ENCODE measurements around the gene RNASE1.
"Not testable (repeated sequence)": the region's sequence is repeated elsewhere in the genome, so short reads cannot be mapped to it uniquely, and the experiment has no call there.

Gene RNASE1

DNA sequence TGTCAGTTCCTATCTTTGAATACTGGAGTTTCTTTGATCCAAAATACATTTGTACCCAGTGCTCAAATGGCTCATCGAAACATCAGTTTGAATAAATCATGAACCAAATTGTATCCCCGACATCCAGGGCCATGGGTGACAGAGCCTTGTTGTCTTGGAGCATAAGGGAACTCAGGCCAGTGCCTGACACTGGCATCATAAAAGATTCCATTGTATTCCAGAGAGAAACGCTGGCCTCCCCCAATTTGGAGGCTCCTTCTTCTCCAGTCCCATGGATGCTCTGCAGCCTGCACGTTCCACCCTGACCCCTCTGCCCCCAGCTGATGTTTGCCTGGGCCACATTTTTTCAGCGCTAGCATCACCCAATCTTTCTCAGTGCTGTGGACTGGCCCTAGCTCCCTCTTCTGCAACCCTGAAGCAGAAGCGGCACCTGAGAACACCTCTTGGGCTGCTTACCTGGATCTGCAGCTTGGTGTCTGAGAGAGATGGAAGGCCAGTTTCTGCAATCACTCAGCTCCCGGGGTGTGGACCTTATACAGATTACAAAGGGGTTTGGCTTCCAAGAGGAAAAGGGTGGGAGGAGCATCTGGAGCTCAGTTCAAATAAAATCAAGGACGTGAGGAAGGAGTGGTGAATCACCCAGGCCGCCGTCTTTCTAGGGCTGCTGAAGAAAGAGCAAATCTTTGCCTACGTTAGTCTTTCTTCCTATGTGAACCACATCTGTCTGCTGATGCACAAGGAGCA lies at the start of gene RNASE1:
Gene RNASE1, minus strand, starts transcription at position 504 of the 744 bp plus-strand sequence. CDS start 776 bp downstream, outside the sequence.
- DNase-seq (ENCODE audit: low read depth in 2 of 3, low spot score in 2 of 3), result no peak

DNA sequence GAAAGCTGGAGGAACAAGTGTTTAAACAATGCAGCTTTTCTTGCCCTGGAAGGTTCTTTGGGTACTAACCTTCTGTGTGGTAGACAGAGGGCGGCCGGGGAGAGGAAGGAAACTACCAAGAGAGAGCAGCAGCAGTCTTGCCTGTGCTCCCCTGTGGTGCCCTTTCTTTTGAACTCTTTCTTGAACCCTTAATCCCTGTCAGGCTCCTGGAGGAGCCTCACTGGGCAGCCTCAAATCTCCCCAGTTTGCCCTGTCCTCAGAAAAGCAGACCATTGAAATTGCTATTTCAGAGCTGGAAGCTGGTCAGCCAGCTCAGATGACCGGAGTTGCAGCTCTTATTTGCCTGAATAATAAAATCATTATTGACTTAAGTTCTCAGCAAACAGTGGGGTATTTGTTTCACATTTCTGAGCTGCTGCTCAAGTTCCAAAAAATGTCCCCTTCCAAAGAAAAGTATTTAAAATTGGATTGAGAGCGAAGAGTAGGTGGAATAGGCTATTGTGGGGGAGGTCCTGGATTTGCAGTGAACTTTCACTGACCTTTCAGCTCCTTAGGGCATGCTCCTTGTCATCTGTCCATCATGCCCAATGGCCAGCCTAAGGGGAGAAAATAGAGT lies 46.4 kb upstream of the RNASE1 start:
- no peak for DNase-seq (ENCODE audit: low read depth in 2 of 3, low spot score in 2 of 3)

DNA sequence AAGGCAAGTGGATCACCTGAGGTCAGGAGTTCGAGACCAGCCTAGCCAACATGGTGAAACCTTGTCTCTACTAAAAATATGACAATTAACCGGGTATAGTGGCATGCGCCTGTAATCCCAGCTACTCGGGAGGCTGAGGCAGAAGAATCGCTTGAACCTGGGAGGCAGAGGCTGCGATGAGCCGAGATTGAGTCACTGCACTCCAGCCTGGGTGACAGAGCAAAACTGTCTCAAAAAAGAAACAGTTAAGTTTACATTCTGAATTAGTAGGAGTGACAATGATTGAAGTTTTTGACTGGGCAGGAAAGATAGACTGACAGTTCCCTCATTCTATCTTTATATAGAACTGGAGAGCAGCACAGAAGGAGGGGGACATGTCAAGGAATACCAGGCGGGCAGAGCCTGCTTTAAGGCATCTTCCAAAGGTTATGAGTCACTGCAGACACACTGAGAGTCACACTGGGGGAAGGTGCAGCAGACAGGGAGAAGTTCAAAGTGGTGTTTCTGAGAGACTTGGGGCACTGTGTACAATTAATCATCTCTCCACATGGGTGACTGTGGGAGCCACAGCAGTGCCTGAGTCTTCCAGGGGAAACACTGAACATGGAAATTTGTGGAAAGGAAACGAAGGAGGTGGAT lies 45.8 kb upstream of the RNASE1 start:
- no peak for DNase-seq (ENCODE audit: low read depth in 2 of 3, low spot score in 2 of 3)

DNA sequence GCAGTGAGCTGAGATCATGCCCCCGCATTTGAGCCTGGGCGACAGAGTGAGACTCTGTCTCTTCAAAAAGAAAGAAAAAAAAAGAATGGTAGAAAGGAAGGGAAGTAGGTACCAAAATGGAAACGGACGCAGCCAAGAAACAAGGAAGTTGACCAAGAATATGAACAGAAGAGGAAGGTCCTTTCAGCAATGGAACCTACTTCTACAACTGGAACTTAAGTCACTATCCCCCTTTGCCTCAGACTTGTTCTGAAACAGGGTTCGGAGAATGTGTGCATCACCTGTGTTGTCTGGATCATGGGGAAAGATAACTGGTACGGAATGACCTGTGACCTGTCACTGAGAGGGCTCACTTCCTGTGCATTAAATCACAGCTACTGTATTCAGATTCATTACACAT lies 43.9 kb upstream of the RNASE1 start:
- no peak for DNase-seq (ENCODE audit: low read depth in 2 of 3, low spot score in 2 of 3)

DNA sequence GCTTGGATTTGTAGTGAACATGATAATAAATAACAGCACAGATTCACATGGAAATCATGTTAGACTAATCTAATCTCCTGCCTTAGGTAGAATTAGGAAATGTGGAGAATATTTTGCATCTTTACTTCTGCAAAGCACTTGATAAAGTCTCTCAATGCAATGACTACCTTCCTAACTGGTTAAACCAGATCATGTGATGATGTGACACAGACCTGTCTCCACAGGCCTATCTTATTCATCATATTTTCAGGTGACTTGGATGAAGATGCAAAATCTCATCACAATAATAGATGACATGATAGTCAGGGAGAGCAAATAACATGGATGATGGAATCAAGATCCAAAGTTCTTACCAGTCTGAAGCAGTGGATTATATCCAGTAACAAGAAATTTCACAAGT lies 38.5 kb upstream of the RNASE1 start:
- DNase-seq (ENCODE audit: low read depth in 2 of 3, low spot score in 2 of 3), result no peak

DNA sequence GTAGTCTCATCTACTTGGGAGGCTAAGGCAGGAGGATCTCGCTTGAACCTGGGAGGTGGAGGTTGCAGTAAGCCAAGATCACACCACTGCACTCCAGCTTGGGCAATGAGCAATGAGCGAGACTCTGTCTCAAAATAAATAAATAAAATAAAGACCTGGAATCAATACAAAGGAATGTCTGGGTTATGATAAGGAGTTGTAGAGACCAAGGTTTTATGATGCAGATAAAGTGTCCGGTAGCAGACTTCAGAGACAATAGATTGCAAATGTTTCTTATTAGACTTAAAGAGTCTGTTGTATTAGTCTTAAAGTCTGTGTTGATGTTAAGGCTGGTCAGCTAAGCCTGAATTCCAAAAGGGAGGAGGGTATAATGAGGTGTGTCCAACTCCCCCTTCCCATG lies 35.2 kb upstream of the RNASE1 start:
- no peak for DNase-seq (ENCODE audit: low read depth in 2 of 3, low spot score in 2 of 3)

DNA sequence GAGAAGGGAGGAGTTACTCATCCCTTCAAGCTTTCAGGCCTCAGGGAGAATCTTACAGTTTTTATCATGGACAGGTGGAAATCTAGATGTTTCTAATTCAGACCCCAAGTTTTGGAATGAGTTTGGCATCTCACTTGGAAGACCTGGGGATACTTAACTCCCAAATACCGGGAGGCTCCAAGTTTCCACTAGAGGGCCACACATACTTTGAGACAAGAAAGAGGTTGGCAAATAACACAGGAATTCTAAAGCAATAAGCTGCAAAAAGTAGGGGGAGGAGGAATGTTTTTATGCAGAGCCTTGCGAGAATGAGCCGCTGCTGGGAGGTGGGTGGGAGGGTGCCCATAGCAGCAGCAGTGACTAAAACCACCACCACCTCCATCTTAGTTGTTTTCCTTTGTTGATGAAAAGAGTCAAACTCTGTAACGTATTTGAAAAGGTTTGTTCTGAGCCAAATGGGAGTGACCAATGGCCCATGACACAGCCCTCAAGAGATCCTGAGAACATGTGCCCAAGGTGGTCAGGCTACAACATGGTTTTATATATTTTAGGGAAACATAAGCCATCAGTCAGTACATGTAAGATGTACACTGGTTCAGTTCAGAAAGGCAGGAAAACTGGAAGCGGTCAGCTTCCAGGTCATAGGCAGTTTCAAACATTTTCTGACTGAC lies 34.2 kb upstream of the RNASE1 start:
- DNase-seq (ENCODE audit: low read depth in 2 of 3, low spot score in 2 of 3), result no peak

DNA sequence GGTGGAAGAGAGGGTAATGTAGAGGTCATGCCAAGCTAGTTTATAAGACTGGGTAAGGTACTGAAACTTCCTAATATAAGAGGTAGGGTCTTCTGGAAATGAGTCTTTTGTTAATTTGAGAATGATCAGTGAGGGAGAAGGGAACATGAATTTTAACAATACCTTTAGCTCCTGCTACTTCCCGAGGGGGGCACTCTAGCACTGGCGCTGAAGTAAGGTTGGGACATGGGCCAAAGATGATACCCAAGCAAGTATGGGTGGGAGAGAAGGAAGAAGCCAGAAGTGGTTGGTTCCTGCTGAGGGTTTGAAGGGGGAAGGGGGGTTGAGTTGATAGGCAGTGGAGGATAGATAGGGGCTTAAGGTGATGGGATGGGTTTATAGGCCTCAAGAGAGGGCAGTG lies 32.3 kb upstream of the RNASE1 start:
- no peak for DNase-seq (ENCODE audit: low read depth in 2 of 3, low spot score in 2 of 3)

DNA sequence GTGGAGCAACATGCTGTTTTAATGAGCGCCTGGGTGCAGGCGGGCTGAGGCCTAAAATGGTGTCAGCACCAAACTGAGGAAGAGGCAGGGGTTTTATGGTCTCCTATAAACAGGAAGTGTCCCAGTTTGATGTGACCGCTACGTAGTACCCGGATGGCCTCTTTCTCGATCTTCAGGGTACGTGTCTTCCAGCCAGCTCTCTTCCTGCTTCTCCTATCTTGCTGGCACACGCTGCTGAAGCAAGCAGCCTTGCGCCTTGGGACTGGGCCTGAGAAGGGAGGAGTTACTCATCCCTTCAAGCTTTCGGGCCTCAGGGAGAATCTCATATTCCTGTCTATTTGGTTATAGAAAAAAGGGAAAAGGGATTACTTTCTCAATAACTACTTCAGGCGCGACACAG lies 28.2 kb upstream of the RNASE1 start:
- DNase-seq (ENCODE audit: low read depth in 2 of 3, low spot score in 2 of 3), result no peak

DNA sequence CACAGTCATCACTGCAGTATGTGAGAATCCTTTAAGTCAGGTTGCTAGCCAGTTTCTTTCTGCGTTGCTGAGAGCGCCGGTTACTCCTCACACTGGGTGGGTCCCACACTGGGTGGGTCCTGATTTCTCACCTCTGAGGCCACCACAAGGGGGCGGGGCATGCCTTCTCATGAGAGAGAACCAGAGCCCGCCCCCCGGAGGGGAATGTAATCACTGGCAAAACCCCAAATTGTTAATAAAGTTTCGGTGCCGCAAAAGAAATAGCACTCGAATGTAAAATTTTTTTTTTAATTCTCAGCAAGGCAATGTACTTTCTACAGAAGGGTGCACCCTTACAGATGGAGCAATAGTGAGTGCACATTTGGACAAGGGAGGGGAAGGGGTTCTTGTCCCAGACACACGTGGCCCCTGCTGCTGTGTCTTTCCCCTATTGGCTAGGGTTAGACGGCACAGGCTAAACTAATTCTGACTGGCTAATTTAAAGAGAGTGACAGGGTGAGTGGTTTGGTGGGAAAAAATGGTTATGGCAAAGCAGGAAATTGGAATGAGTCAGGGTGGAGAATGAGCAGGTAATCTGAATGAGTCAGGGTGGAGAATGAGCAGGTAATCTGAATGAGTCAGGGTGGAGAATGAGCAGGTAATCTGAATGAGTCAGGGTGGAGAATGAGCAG lies 25.5 kb upstream of the RNASE1 start:
- DNase-seq (ENCODE audit: low read depth in 2 of 3, low spot score in 2 of 3), result not testable (repeated sequence)

DNA sequence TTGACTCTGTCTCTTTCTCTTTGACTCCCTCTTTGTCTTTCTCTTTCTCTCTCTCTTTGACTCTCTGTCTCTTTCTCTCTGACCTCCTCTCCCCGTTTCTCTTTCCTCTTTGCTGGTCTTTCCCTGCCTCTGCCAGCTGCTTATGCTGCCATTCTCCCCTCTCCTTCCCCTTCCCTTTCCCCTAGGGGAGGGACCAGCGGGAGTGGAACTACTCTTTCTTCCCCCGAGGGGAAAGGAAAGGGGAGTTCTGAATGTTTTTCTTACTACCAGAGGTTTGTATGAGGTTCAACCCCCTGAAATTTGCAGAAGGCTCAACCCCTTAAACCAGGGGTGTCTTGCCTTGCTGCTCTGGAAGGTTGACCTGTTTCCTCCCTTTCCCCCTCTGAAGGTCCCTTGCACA lies 24.7 kb upstream of the RNASE1 start:
- no peak for DNase-seq (ENCODE audit: low read depth in 2 of 3, low spot score in 2 of 3)

DNA sequence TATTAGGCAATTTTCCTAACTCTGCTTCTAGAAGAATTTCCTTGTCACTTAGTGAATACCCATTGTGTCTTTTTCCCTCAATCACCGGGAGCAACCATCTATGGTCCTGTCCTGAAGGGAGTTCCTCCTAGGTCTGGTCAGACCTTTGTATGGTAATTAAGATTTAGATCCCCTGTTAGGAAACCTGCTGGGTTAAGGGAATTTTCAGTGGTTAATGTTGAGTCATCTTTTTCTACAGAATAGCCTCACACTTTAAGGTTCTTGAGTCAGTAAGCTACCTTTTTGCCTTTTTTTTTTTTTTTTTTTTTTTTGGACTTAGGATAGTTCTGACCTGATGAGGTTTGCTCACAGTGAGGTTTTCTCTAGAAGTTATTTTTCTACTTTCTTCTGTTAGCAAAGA lies 24.0 kb upstream of the RNASE1 start:
- DNase-seq (ENCODE audit: low read depth in 2 of 3, low spot score in 2 of 3), result not testable (repeated sequence)

DNA sequence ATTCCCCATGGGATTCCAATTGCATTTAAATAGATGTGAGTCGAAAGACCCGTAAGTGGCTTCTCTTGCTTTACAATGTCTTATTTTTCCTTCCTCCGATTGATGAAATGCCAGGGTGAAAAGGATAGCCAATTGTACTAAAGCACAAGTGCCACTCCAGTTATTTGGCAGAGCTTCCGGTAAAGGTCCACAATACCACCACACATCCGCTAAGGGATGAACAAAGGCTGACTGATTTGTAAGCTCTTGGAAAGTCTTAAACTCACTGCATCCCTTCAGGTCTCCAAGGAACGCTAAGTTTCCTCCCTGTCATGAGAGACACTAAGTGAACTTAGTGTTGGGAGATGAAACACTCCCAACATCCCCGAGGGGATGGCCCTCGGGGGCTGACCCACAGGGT lies 21.2 kb upstream of the RNASE1 start:
- no peak for DNase-seq (ENCODE audit: low read depth in 2 of 3, low spot score in 2 of 3)

DNA sequence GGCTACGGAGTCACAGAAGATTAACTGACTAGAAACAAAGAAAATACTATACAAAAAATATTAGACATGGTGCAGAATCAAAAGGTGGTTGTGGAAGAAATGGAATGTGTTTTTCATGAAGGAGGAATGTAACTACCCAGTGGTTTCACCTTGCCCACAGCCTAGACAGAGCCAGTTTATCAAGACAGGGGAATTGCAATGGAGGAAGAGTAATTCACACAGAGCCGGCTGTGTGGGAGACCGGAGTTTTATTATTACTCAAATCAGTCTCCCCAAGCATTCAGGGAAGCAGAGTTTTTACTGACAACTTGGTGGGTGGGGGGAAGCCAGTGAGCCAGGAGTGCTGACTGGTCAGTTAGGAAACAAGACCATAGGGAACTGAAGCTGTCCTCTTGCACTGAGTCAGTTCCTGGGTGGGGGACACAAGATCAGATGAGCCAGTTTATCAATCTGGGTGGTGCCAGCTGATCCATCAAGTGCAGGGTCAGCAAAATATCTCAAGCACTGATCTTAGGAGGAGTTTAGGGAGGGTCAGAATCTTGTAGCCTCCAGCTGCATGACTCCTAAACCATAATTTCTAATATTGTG lies 19.0 kb upstream of the RNASE1 start:
- not testable (repeated sequence) for DNase-seq (ENCODE audit: low read depth in 2 of 3, low spot score in 2 of 3)

DNA sequence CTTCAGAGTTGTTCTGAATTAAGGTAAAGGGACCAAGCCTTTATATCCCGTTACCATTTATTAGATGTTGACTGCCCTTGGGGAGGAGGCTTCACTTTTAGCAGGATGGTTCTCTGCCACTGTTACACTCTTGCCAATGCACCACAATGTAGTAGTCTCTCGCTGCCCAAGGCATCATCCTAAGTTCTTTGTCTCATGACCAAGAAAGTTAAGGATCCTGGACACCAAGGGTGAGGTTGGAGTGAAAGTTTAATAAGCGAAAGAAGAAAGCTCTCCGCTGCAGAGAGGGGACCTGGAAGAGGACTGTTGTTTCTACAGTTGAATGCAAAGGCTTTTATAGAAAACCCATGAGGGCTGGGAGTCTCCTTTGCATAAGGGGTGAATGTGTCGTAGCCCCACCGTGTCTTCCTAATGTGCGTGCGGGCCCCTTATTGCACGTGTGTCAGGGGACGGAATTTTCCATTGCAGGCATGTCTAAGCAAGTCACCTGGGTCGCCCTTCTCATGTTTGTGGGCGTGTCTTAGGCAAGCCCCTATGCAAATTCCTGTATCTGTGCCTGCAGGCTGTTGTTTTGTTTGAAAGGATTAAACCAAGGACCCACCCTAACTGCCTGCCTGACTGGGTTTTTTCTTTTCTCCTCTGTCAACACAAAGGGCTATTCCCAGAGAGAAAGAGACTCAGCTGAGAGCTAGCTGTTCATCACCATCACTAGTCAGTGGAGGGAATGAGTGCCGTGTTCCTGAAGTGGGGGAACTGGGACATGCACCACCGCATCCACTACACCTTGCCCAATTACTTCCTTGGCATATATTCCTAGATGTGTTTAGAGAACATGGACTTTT lies 17.6 kb upstream of the RNASE1 start:
- DNase-seq (ENCODE audit: low read depth in 2 of 3, low spot score in 2 of 3), result no peak

DNA sequence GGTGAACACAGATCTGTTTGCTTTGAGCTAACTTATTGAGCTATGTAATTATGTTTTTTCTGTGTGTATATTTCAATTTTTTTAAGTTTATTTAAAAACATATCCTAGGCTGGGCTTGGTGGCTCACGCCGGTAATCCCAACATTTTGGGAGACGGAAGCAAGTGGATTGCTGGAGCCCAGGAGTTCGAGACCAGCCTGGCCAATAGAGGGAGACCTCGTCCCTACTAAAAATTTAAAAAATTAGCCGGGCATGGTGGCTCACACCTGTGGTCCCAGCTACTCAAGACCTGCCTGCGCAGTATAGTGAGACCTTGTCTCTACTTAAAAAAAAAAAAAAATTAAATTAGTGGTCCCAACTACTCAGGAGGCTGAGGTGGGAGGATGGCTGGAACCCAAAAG lies 16.2 kb upstream of the RNASE1 start:
- no peak for DNase-seq (ENCODE audit: low read depth in 2 of 3, low spot score in 2 of 3)

DNA sequence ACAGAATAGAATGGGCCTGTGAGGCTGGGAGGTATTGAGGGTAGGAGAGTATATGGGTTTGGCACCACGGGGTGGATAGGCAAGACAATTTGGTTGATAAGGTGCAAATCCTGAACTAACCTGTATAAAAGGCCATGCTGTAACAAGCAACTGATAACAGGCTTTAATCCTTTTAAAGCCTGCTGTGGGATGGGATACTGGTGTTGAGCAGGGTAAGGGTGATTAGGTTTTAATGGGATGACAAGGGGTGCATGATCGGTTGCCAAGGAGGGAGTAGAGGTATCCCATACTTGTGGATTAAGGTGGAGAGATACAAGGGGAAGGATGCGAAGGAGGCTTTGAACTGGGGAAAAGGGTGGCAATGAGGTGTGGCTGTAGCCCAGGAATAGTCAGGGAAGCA lies 13.3 kb upstream of the RNASE1 start:
- not testable (repeated sequence) for DNase-seq (ENCODE audit: low read depth in 2 of 3, low spot score in 2 of 3)

DNA sequence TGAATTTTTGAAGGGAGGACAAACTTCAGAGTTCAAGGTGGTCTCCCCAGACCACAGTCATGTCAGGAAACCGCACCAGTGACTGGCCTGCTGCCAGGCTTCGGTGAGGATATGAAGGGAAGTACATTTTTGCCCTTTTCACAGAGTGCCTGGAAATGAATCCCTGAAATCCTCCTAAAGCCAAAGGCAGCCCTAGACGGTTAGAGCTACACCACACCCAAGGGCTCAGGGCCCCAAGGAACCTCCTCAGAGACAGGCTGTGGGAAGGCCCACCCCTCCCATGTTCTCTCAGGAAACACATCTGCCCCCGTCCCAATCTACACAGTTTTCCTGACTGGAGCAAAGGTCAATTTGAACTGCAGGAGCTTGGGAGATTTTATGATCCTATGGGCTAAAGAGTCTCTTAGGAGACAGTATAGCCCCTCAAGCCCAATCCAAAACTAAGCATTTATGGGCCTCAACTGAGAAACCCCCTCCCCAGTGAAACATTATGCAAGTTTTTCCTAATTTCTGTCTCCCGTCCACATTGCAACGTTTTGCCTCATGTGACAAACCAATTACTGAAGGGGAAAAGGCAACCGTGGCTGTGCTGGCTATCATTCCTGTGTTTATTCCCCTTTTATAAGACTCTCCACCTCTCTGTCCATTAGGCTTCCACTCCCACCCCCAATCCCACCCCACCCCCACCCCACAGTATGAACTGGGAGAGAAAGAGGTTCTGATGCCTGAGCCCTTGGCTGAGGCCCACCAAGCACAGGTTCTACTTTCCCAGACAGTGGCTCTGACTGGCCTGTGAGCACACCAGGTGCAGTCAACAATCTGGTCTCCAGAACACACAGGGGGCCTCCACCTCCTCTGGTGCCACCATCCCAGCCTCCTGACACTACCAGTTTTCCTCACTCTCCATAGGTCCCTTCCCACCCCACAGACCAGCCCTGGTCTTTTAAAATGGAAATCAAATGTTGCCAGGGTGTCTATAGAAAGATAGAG lies 9.6 kb upstream of the RNASE1 start:
- DNase-seq (ENCODE audit: low read depth in 2 of 3, low spot score in 2 of 3), result no peak

DNA sequence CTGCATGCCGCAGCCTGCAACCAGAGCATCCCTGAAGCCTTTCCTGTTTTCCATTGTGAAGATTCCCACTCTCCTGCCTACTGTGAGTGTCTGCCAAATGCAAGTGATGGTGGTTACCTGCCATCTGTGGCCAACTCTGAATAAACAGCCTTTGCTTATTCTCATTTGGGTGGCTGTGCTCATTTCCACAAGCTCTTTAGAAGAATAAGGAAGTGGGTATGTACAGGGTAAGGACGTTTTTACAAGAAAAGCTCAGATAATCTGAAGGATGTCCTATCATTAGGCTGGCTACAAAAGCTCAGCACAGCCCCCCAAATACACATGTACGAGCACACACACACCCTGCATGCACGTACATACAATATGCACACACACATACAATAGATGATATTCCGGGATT lies 7.3 kb upstream of the RNASE1 start:
- no peak for DNase-seq (ENCODE audit: low read depth in 2 of 3, low spot score in 2 of 3)
